ENCODE results near the gene CCDC88B.

DNA sequence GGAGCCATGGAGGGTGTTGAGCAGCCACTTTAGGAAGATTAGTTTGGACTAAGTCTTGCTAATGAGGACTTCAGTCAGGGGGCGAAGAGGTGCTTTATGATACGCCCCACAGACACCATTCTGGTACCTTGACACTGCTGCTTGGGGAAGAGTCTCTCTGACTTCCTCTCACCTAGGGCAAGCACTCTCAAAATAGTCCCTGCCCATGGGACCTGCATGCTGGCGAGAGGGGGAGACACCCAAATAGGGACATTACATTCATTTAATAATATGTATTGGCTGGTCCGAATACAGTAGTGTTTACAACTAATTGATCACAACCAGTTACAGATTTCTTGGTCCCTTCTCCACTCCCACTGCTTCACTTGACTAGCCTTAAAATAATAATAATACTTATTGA, 44.2 kb upstream of the CCDC88B start:
- TF ChIP-seq CTCF (conservative IDR thresholded peaks at IDR 0.05; ENCODE audit: low read length) (no peak), EZH2phosphoT487 (IDR thresholded peaks at IDR 0.05; ENCODE audit: borderline replicate concordance) (no peak)
